K562 (cell line): ENCODE results near the gene POR. TPM values are rescaled to one million over a fixed set of nuclear protein-coding genes. Genes with fewer than 3 reads are reported as not detected.
A peak's percentile ranks its signal among the peaks of the same experiment; 100 is the strongest.

ENCODE experiments used
- CBX2 ChIP-seq: fragments of 200-600 bp; sonication (generic); IDR thresholded peaks from one replicate; pipeline ENCODE4 v1.6.1; 2012; ENCODE audit warnings: mild to moderate bottlenecking, low read length, inconsistent platforms; ENCODE audit not compliant: insufficient read depth, poor library complexity, severe bottlenecking
- CHD4 ChIP-seq: fragments of 200-600 bp; sonication (generic); IDR thresholded peaks from 3 replicates; pipeline ENCODE4 v1.6.1; 2012; ENCODE audit warnings: low read depth, mild to moderate bottlenecking, mixed read lengths, low read length, inconsistent platforms; ENCODE audit not compliant: insufficient read depth, insufficient replicate concordance, poor library complexity, severe bottlenecking
- DMBX1 ChIP-seq: fragments of 250-450 bp; sonication (Bioruptor Pico); IDR thresholded peaks from 2 replicates; pipeline ENCODE4 v1.8.0; 2022; ENCODE audit warnings: inconsistent platforms, mild to moderate bottlenecking, moderate library complexity, borderline replicate concordance
- DPF2 ChIP-seq: fragments of 450-650 bp; IDR thresholded peaks from 2 replicates; pipeline ENCODE4 v1.6.1; 2016
- ERF ChIP-seq: fragments of 450-650 bp; formaldehyde crosslinking; IDR thresholded peaks from 2 replicates; pipeline ENCODE4 v1.4.0; 2020; ENCODE audit warnings: mild to moderate bottlenecking, mixed read lengths
- GATA2 ChIP-seq: sonication (generic); formaldehyde crosslinking; IDR thresholded peaks from 2 replicates; pipeline ENCODE4 v1.4.0; 2020; ENCODE audit warnings: mild to moderate bottlenecking, missing genetic modification reagents
- GTF2F1 ChIP-seq: IDR thresholded peaks from 2 replicates; pipeline ENCODE4 v1.6.1; 2011; ENCODE audit warnings: low read depth, low read length, improper control_type of control experiment
- MYBL2 ChIP-seq, 2 experiments: fragments of 450-650 bp in 1 of 2; sonication (generic) in 1 of 2; formaldehyde crosslinking in 1 of 2; IDR thresholded peaks; 2 replicates each; pipeline versions ENCODE4 v1.6.1 to v1.8.1; 2017 to 2022; ENCODE audit warnings: borderline replicate concordance in 1 of 2, inconsistent platforms in 1 of 2, low read depth in 1 of 2, mild to moderate bottlenecking in 1 of 2, missing genetic modification reagents in 1 of 2, moderate library complexity in 1 of 2
- NFRKB ChIP-seq: fragments of 450-650 bp; IDR thresholded peaks from 2 replicates; pipeline ENCODE4 v1.6.1; 2016; ENCODE audit warnings: low read depth
- PRMT5 ChIP-seq: sonication (generic); formaldehyde crosslinking; IDR thresholded peaks from 2 replicates; pipeline ENCODE4 v1.5.0; 2020; ENCODE audit warnings: missing genetic modification reagents
- SMARCE1 ChIP-seq: fragments of 450-650 bp; IDR thresholded peaks from 2 replicates; pipeline ENCODE4 v1.7.1; 2016; ENCODE audit warnings: mild to moderate bottlenecking
- SMC3 ChIP-seq: conservative IDR thresholded peaks from 2 replicates; pipeline ENCODE4 v1.6.1; 2011; ENCODE audit warnings: low read depth, low read length, improper control_type of control experiment; ENCODE audit not compliant: insufficient read depth
- SUPT5H ChIP-seq: fragments of 450-650 bp; IDR thresholded peaks from 2 replicates; pipeline ENCODE4 v1.6.1; 2016
- TBP ChIP-seq: optimal IDR thresholded peaks from 2 replicates; pipeline ENCODE3; 2011; ENCODE audit warnings: low read depth, low read length, improper control_type of control experiment
- YBX1 ChIP-seq: fragments of 450-650 bp; IDR thresholded peaks from 2 replicates; pipeline ENCODE4 v1.7.1; 2016; ENCODE audit warnings: mild to moderate bottlenecking
- ZBED1 ChIP-seq: IDR thresholded peaks from 2 replicates; pipeline ENCODE4 v1.6.1; 2014
- ZNF830 ChIP-seq: fragments of 250-450 bp; sonication (Bioruptor Pico); IDR thresholded peaks from 2 replicates; pipeline ENCODE4 v1.5.0; 2021; ENCODE audit warnings: mild to moderate bottlenecking
- polyA plus RNA-seq, 8 experiments: library from polyadenylated mRNA; depleted of rRNA in 4 of 8; stranded (reverse) in 5 of 8; unstranded in 3 of 8; fragments of >200 nt; fragmentation: Nextera tagmentation in 2 of 8; fragmentation: Illumina TruSeq in 1 of 8; extraction: Ambion mirVana in 2 of 8; extraction: Trizol in 1 of 8; gene quantifications; 2 replicates each; pipeline versions ENCODE4 v1.2.1 to v1.2.3, GENCODE V29; 2011 to 2014; ENCODE audit warnings: inconsistent platforms in 1 of 8, missing spikeins in 1 of 8
- total RNA-seq, 7 experiments: library from RNA; depleted of rRNA in 6 of 7; stranded (reverse); fragments of >200 nt in 6 of 7; fragmentation: Illumina TruSeq in 2 of 7; extraction: Trizol in 2 of 7; gene quantifications; 2 replicates each; pipeline versions ENCODE4 v1.2.1 to v1.2.3, GENCODE V29; 2011 to 2021; ENCODE audit warnings: low replicate concordance in 1 of 7
- TF ChIP-seq, protein P1 (sequence below): fragments of 250-450 bp; sonication (Bioruptor Pico); IDR thresholded peaks from 2 replicates; pipeline ENCODE4 v1.8.0; 2022; ENCODE audit warnings: moderate library complexity, mild to moderate bottlenecking, inconsistent platforms
- TF ChIP-seq, protein P2 (sequence below): fragments of 250-450 bp; sonication (Bioruptor Pico); IDR thresholded peaks from 2 replicates; pipeline ENCODE4 v1.4.0; 2020; ENCODE audit warnings: mild to moderate bottlenecking, moderate library complexity
- TF ChIP-seq, protein P3 (sequence below): sonication (generic); formaldehyde crosslinking; IDR thresholded peaks from 2 replicates; pipeline ENCODE4 v1.8.0; 2022; ENCODE audit warnings: mild to moderate bottlenecking, missing genetic modification reagents
- TF ChIP-seq, protein P4 (sequence below): fragments of 250-450 bp; sonication (Bioruptor Pico); IDR thresholded peaks from 2 replicates; pipeline ENCODE4 v1.8.0; 2021; ENCODE audit warnings: moderate library complexity, mild to moderate bottlenecking, inconsistent platforms

Gene POR
- total and polyA plus RNA-seq, 9 of the 15 experiments (the other 6 are each of a cell fraction or from before 2014, with no cell fraction given): 4.7 to 142 (median 40.8) TPM

DNA sequence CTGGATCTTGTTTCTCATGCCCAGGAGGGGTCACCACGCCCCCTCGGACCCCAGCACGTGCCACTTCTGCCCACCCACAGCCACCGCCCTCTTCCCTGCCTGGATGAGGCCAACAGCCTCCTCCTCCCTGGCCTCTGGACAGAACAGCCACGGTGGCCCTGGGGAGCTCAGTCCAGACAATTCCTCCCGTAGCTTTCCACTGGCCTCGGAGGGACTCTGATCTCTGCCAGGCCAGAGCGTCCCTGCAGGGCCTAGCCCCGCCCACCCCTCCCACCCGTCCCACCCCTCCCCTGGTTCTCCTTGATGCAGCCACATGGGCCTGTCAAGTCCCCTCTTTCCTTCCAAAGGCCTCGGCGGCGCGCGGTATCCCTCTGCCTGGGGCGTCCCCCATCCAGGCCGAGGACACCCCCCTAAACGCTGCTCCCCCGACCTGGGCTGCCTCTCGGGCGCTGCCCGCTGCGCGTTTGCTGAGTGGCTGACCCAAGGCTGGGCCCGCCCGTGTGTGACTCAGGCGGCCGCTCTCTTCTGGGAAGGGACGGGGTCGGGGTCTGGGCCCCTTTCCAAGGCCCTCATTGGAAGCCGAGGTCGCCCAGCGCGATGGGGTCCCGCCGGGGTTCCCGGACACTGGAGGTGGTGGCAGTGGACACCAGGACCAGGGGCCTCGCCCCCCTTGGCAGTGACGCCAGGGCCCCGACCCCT, 78.9 kb downstream of the POR start (continued):
- 0 out of 2 replicates have a peak, but pooled peaks have one; percentile 49 for TF ChIP-seq ERF
- TF ChIP-seq TBP: no peak
- TF ChIP-seq NFRKB: no peak
- no peak for TF ChIP-seq SUPT5H
- TF ChIP-seq, protein P1, sequence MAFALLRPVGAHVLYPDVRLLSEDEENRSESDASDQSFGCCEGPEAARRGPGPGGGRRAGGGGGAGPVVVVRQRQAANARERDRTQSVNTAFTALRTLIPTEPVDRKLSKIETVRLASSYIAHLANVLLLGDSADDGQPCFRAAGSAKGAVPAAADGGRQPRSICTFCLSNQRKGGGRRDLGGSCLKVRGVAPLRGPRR (CRISPR knock-in tag): no peak
- no peak for TF ChIP-seq ZBED1
- TF ChIP-seq GATA2 (CRISPR knock-in tag): no peak
- no peak for TF ChIP-seq MYBL2 (IDR thresholded peaks at IDR 0.05; ENCODE audit: low read depth)
- TF ChIP-seq MYBL2 (CRISPR knock-in tag; IDR thresholded peaks at IDR 0.05; ENCODE audit: borderline replicate concordance): no peak
- no peak for TF ChIP-seq DMBX1 (CRISPR knock-in tag)
- 0 out of 2 replicates have a peak, but pooled peaks have one; percentile 9 for TF ChIP-seq SMARCE1
- no peak for TF ChIP-seq GTF2F1
- TF ChIP-seq PRMT5: no peak
- TF ChIP-seq YBX1: no peak
- TF ChIP-seq, protein P2, sequence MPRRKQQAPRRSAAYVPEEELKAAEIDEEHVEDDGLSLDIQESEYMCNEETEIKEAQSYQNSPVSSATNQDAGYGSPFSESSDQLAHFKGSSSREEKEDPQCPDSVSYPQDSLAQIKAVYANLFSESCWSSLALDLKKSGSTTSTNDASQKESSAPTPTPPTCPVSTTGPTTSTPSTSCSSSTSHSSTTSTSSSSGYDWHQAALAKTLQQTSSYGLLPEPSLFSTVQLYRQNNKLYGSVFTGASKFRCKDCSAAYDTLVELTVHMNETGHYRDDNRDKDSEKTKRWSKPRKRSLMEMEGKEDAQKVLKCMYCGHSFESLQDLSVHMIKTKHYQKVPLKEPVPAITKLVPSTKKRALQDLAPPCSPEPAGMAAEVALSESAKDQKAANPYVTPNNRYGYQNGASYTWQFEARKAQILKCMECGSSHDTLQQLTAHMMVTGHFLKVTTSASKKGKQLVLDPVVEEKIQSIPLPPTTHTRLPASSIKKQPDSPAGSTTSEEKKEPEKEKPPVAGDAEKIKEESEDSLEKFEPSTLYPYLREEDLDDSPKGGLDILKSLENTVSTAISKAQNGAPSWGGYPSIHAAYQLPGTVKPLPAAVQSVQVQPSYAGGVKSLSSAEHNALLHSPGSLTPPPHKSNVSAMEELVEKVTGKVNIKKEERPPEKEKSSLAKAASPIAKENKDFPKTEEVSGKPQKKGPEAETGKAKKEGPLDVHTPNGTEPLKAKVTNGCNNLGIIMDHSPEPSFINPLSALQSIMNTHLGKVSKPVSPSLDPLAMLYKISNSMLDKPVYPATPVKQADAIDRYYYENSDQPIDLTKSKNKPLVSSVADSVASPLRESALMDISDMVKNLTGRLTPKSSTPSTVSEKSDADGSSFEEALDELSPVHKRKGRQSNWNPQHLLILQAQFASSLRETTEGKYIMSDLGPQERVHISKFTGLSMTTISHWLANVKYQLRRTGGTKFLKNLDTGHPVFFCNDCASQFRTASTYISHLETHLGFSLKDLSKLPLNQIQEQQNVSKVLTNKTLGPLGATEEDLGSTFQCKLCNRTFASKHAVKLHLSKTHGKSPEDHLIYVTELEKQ (CRISPR knock-in tag): no peak
- TF ChIP-seq CBX2: no peak
- TF ChIP-seq DPF2: 0 out of 2 replicates have a peak, but pooled peaks have one; percentile 8
- peak; percentile 77; the same call in 1 of the 2 replicates for TF ChIP-seq ZNF830
- TF ChIP-seq, protein P3, sequence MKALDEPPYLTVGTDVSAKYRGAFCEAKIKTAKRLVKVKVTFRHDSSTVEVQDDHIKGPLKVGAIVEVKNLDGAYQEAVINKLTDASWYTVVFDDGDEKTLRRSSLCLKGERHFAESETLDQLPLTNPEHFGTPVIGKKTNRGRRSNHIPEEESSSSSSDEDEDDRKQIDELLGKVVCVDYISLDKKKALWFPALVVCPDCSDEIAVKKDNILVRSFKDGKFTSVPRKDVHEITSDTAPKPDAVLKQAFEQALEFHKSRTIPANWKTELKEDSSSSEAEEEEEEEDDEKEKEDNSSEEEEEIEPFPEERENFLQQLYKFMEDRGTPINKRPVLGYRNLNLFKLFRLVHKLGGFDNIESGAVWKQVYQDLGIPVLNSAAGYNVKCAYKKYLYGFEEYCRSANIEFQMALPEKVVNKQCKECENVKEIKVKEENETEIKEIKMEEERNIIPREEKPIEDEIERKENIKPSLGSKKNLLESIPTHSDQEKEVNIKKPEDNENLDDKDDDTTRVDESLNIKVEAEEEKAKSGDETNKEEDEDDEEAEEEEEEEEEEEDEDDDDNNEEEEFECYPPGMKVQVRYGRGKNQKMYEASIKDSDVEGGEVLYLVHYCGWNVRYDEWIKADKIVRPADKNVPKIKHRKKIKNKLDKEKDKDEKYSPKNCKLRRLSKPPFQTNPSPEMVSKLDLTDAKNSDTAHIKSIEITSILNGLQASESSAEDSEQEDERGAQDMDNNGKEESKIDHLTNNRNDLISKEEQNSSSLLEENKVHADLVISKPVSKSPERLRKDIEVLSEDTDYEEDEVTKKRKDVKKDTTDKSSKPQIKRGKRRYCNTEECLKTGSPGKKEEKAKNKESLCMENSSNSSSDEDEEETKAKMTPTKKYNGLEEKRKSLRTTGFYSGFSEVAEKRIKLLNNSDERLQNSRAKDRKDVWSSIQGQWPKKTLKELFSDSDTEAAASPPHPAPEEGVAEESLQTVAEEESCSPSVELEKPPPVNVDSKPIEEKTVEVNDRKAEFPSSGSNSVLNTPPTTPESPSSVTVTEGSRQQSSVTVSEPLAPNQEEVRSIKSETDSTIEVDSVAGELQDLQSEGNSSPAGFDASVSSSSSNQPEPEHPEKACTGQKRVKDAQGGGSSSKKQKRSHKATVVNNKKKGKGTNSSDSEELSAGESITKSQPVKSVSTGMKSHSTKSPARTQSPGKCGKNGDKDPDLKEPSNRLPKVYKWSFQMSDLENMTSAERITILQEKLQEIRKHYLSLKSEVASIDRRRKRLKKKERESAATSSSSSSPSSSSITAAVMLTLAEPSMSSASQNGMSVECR (CRISPR knock-in tag): no peak
- no peak for TF ChIP-seq SMC3
- TF ChIP-seq CHD4: no peak
- TF ChIP-seq, protein P4, sequence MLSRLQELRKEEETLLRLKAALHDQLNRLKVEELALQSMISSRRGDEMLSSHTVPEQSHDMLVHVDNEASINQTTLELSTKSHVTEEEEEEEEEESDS: no peak
